K562 (cell line): ENCODE data around the gene CEP192. TPM values are rescaled to one million over a fixed set of nuclear protein-coding genes. Genes with fewer than 3 reads are reported as not detected.

ENCODE experiments used
- EGR1 ChIP-seq: fragments of 450-650 bp; conservative IDR thresholded peaks from 2 replicates; pipeline ENCODE4 v1.6.1; 2017; ENCODE audit warnings: mild to moderate bottlenecking
- EP400 ChIP-seq: fragments of 450-650 bp; IDR thresholded peaks from 2 replicates; pipeline ENCODE4 v1.6.1; 2017; ENCODE audit warnings: antibody characterized with exemption, mild to moderate bottlenecking, moderate library complexity
- HMGN3 ChIP-seq: IDR thresholded peaks from 2 replicates; pipeline ENCODE4 v1.6.1; 2011; ENCODE audit warnings: borderline replicate concordance, low read depth, mild to moderate bottlenecking, mixed read lengths, low read length; ENCODE audit not compliant: insufficient read length; ENCODE audit errors: extremely low read depth
- NFATC3 ChIP-seq: fragments of 450-650 bp; IDR thresholded peaks from 2 replicates; pipeline ENCODE4 v1.6.1; 2017; ENCODE audit warnings: mild to moderate bottlenecking
- POLR2AphosphoS2 ChIP-seq: IDR thresholded peaks from 2 replicates; pipeline ENCODE4 v1.6.1; 2012; ENCODE audit warnings: low read length, improper control_type of control experiment
- POLR2B ChIP-seq: fragments of 450-650 bp; IDR thresholded peaks from 2 replicates; pipeline ENCODE4 v1.6.1; 2018; ENCODE audit warnings: low read depth; ENCODE audit not compliant: partially characterized antibody
- RNF2 ChIP-seq: sonication (generic); IDR thresholded peaks from 2 replicates; pipeline ENCODE4 v1.6.1; 2016
- TGIF2 ChIP-seq: sonication (generic); formaldehyde crosslinking; IDR thresholded peaks from 2 replicates; pipeline ENCODE4 v1.8.1; 2022; ENCODE audit warnings: mild to moderate bottlenecking, missing genetic modification reagents, moderate library complexity
- XRCC5 ChIP-seq: fragments of 200-400 bp; formaldehyde crosslinking; IDR thresholded peaks from 2 replicates; pipeline ENCODE4 v1.6.1; 2017; ENCODE audit warnings: low read depth, mild to moderate bottlenecking, low read length
- ZNF143 ChIP-seq: sonication (generic); formaldehyde crosslinking; IDR thresholded peaks from 2 replicates; pipeline ENCODE4 v1.9.0; 2022; ENCODE audit warnings: mild to moderate bottlenecking, missing genetic modification reagents
- ZNF740 ChIP-seq, 3 experiments: fragments of 200-800 bp in 1 of 3; sonication (Bioruptor generic) in 1 of 3; sonication (generic) in 1 of 3; formaldehyde crosslinking in 1 of 3; IDR thresholded peaks; 2 replicates each; pipeline versions ENCODE4 v1.6.1 to v1.8.0; 2016 to 2022; ENCODE audit warnings: mild to moderate bottlenecking in 2 of 3, missing compliant biosample characterization in 2 of 3, missing genetic modification characterization in 2 of 3, missing genetic modification reagents in 1 of 3
- polyA plus RNA-seq, 8 experiments: library from polyadenylated mRNA; depleted of rRNA in 4 of 8; stranded (reverse) in 5 of 8; unstranded in 3 of 8; fragments of >200 nt; fragmentation: Nextera tagmentation in 2 of 8; fragmentation: Illumina TruSeq in 1 of 8; extraction: Ambion mirVana in 2 of 8; extraction: Trizol in 1 of 8; gene quantifications; 2 replicates each; pipeline versions ENCODE4 v1.2.1 to v1.2.3, GENCODE V29; 2011 to 2014; ENCODE audit warnings: inconsistent platforms in 1 of 8, missing spikeins in 1 of 8
- total RNA-seq, 7 experiments: library from RNA; depleted of rRNA in 6 of 7; stranded (reverse); fragments of >200 nt in 6 of 7; fragmentation: Illumina TruSeq in 2 of 7; extraction: Trizol in 2 of 7; gene quantifications; 2 replicates each; pipeline versions ENCODE4 v1.2.1 to v1.2.3, GENCODE V29; 2011 to 2021; ENCODE audit warnings: low replicate concordance in 1 of 7
- TF ChIP-seq, protein P1 (sequence below): fragments of 450-650 bp; IDR thresholded peaks from 2 replicates; pipeline ENCODE4 v1.7.1; 2018; ENCODE audit warnings: mild to moderate bottlenecking, low read depth; ENCODE audit not compliant: partially characterized antibody
- TF ChIP-seq, protein P2 (sequence below): fragments of 450-650 bp; IDR thresholded peaks from 2 replicates; pipeline ENCODE4 v1.6.1; 2016; ENCODE audit warnings: borderline replicate concordance
- TF ChIP-seq, protein P3 (sequence below): sonication (generic); formaldehyde crosslinking; IDR thresholded peaks from 2 replicates; pipeline ENCODE4 v1.8.1; 2023; ENCODE audit warnings: mild to moderate bottlenecking, missing genetic modification reagents, moderate library complexity
- TF ChIP-seq, protein P4 (sequence below): fragments of 450-650 bp; IDR thresholded peaks from 2 replicates; pipeline ENCODE4 v1.6.1; 2018; ENCODE audit warnings: mild to moderate bottlenecking, low read depth; ENCODE audit not compliant: partially characterized antibody

The CEP192 gene
- total and polyA plus RNA-seq, 9 of the 15 experiments (the other 6 are each of a cell fraction or from before 2014, with no cell fraction given), result 14.4 to 54.4 (median 35.8) TPM

- TF ChIP-seq, protein P1, sequence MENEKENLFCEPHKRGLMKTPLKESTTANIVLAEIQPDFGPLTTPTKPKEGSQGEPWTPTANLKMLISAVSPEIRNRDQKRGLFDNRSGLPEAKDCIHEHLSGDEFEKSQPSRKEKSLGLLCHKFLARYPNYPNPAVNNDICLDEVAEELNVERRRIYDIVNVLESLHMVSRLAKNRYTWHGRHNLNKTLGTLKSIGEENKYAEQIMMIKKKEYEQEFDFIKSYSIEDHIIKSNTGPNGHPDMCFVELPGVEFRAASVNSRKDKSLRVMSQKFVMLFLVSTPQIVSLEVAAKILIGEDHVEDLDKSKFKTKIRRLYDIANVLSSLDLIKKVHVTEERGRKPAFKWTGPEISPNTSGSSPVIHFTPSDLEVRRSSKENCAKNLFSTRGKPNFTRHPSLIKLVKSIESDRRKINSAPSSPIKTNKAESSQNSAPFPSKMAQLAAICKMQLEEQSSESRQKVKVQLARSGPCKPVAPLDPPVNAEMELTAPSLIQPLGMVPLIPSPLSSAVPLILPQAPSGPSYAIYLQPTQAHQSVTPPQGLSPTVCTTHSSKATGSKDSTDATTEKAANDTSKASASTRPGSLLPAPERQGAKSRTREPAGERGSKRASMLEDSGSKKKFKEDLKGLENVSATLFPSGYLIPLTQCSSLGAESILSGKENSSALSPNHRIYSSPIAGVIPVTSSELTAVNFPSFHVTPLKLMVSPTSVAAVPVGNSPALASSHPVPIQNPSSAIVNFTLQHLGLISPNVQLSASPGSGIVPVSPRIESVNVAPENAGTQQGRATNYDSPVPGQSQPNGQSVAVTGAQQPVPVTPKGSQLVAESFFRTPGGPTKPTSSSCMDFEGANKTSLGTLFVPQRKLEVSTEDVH, result peak; percentile 32
- TF ChIP-seq, protein P2, sequence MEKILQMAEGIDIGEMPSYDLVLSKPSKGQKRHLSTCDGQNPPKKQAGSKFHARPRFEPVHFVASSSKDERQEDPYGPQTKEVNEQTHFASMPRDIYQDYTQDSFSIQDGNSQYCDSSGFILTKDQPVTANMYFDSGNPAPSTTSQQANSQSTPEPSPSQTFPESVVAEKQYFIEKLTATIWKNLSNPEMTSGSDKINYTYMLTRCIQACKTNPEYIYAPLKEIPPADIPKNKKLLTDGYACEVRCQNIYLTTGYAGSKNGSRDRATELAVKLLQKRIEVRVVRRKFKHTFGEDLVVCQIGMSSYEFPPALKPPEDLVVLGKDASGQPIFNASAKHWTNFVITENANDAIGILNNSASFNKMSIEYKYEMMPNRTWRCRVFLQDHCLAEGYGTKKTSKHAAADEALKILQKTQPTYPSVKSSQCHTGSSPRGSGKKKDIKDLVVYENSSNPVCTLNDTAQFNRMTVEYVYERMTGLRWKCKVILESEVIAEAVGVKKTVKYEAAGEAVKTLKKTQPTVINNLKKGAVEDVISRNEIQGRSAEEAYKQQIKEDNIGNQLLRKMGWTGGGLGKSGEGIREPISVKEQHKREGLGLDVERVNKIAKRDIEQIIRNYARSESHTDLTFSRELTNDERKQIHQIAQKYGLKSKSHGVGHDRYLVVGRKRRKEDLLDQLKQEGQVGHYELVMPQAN, result peak; percentile 75; the same call in 1 of the 2 replicates
- TF ChIP-seq, protein P3, sequence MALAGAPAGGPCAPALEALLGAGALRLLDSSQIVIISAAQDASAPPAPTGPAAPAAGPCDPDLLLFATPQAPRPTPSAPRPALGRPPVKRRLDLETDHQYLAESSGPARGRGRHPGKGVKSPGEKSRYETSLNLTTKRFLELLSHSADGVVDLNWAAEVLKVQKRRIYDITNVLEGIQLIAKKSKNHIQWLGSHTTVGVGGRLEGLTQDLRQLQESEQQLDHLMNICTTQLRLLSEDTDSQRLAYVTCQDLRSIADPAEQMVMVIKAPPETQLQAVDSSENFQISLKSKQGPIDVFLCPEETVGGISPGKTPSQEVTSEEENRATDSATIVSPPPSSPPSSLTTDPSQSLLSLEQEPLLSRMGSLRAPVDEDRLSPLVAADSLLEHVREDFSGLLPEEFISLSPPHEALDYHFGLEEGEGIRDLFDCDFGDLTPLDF (CRISPR knock-in tag), result peak; percentile 58; the same call in 1 of the 2 replicates
- TF ChIP-seq ZNF740 (CRISPR knock-in tag; IDR thresholded peaks at IDR 0.05), result peak; percentile 62; the same call in 1 of the 2 replicates
- TF ChIP-seq ZNF740 (tag; IDR thresholded peaks at IDR 0.05), result no peak
- peak; percentile 61 for TF ChIP-seq ZNF143 (CRISPR knock-in tag)
- TF ChIP-seq RNF2, result 0 out of 2 replicates have a peak, but pooled peaks have one; percentile 7
- no peak for TF ChIP-seq POLR2AphosphoS2
- no peak for TF ChIP-seq TGIF2 (CRISPR knock-in tag)
- peak; percentile 77 for TF ChIP-seq EP400
- TF ChIP-seq, protein P4, sequence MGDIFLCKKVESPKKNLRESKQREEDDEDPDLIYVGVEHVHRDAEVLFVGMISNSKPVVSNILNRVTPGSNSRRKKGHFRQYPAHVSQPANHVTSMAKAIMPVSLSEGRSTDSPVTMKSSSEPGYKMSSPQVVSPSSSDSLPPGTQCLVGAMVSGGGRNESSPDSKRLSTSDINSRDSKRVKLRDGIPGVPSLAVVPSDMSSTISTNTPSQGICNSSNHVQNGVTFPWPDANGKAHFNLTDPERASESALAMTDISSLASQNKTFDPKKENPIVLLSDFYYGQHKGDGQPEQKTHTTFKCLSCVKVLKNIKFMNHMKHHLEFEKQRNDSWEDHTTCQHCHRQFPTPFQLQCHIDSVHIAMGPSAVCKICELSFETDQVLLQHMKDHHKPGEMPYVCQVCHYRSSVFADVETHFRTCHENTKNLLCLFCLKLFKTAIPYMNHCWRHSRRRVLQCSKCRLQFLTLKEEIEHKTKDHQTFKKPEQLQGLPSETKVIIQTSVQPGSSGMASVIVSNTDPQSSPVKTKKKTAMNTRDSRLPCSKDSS, result no peak
- TF ChIP-seq XRCC5, result 0 out of 2 replicates have a peak, but pooled peaks have one; percentile 32
- TF ChIP-seq HMGN3, result peak; percentile 35
- peak; percentile 89; the same call in 1 of the 2 replicates for TF ChIP-seq NFATC3
- TF ChIP-seq POLR2B, result peak; percentile 65
- TF ChIP-seq EGR1, result peak; percentile 98; the same call in 1 of the 2 replicates
These were observed 43.7 kb upstream of the CEP192 start, which contains the start of gene SEH1L (continued) for GRCh38 chr18:12947285-12948049.
